DMS114 treated with DMSO at 0.1 percent for 48 hours (cell line): ENCODE results near the gene ECSCR.
"Not testable (repeated sequence)": the region's sequence is repeated elsewhere in the genome, so short reads cannot be mapped to it uniquely, and the experiment has no call there.

Experiments
- DNase-seq: peaks from one replicate; lab custom pipeline; 2025; ENCODE audit not compliant: unreplicated experiment; lab: John Stamatoyannopoulos, UW

The ECSCR gene

DNA sequence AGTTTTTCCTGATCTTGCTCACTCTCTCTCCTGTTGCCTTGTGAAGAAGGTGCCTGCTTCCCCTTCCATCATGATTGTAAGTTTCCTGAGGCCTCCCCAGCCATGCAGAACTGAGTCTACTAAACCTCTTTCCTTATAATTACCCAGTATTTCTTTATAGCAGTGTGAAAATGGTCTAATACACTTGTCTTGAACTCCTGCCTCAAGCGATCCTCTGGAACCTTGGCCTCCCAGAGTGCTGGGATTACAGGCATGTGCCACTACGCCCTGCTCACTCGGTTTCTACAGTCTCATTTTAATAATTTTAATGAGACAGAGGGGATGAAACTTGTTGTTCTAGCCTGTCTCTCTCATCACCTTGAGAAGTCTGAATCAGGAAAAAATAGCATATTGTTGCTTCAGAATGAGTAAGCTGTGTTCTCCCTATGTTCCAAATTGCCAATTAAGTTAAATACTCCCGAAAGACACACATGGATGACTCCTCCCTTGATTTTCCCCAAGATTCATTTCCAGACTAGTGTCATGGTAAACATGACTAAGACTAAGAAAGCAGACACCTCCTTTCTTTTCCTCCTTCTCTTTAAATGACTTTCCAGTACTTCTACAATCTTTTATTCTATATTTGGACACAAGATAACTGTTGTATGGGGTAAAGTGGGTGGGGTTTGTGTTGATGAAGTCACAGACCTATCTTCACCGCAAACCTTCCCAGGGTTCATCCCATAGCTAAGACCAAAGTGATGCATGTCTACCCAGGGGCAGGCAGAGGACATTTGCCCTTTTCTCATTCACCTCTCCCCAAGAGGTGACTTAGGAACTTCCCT, 15.4 kb downstream of the ECSCR start:
- DNase-seq: no peak

DNA sequence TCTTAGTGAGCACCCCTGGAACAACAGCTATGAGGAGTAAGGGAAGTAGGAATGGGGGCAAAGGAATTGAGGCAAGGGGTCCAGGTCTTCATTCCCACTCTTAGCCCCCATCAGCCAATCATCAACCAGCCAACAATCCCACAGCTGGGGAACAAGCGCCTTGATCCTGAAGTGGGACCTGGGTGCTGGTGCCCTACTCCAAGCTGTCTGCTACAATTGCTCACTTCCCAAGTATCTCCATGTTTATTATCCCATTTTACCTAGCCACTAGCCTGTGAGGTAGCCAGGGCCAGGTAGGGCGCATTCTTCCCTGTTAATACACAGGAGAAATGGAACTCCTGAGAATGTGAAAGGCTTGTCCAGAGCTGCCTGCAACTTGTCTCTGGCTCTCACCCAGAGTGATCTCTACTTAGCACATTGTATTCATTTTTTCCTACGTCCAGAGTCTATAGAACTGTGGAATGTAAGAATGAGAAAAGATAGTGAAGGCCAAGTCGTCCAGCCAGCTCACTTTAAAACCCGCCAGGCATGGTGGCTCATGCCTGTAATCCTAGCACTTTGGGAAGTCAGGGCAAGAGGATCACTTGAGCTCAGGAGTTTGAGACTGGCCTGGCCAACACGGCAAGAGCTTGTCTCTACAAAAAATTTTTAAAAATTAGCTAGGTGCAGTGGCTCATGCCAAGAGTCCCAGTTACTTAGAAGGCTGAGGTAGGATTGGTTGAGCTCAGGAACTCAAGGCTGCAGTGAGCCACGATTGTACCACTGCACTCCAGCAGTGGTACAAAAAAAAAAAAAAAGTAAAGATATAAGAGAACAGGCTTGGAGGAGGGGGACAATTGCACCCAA, 17.0 kb downstream of the ECSCR start:
- no peak for DNase-seq

DNA sequence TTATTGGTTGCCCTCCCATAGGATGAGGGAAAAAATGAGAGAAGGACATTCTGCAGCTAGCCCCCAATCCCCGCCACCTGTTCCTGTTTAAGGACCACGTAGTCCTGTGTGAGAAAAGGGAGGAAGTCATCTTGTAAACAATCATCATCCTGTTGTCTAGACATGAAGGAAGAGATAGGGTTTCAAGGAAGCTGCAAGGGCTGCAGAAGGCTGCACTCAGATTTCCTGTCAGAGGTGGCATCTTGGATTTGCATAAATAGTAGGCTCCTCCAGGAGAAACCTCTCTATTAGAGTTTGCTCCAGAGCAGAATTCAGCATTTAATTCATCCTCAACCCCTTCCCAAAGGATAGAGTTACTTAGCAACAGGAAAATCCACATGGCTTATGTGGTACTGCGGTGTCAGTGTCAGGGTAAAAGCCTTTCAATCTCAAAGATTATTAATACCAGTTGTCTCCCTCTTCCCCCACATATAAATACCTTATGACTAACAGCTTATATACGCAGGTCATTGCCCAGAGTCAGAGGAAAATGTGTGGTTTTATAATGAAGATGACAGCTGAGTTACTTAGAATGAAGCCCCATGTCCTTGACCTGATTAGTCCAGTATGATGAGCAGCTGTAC, 18.6 kb downstream of the ECSCR start:
- DNase-seq: no peak

DNA sequence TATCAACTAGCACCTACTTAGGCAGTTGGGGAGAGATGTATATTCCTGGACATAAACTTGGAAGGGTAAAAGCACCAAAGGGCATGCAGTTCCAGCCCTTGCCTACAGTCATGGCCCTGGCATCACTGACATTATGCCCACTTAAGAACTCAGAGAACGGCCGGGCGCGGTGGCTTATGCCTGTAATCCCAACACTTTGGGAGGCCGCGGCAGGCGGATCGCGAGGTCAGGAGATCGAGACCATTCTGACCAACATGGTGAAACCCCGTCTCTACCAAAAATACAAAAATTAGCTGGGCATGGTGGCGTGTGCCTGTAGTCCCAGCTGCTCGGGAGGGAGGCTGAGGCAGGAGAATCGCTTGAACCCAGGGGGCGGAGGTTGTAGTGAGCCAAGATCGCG, 22.1 kb downstream of the ECSCR start:
- DNase-seq: not testable (repeated sequence)

DNA sequence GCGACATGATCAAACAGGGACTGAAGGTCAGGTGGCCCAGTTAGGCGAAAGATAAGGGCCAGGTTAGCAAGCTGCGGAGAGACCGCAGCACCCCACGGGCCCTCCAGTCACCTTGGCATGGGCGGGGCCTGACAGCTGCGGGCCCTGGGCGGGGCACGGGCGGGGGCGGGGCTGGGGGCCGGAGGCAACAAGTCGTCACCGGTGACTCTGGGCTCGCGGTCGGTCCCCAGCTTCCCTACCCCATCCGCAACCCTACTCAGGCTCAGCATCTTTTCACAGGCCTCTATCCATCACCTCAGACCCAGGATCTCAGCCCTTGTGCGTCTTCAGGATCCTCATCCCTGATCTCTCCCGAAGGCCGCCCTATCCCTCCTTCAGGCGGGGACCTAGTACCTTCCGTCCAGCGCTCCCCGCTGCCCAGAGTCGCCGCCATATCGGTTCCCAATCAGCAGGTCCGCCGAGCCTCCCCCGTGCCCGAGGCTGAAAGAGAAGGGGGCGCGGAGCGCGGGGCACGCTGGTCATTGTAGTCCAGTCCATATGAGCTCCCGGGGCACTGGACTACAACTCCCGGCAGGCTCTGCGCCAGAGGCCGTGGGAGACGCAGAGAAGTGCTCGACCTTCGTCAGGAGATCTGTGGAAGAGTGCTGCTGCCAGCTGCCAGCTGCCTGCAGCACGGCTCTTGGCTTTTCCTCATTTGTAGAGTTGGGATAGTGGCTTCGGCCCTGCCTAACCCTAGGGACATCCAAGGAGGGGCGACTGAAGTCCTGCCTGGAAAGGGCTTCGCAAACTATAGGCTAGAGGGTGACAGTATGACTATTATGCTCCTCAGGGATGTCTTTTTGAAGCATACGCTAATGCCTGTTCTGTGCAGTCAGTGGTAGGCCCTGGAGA, 23.3 kb downstream of the ECSCR start, which contains the start of gene DNAJC18:
Gene DNAJC18, minus strand, starts transcription at position 513 of the 891 bp plus-strand sequence. Its CDS starts 80 bp downstream, at position 433.
- DNase-seq: peak; percentile 83

DNA sequence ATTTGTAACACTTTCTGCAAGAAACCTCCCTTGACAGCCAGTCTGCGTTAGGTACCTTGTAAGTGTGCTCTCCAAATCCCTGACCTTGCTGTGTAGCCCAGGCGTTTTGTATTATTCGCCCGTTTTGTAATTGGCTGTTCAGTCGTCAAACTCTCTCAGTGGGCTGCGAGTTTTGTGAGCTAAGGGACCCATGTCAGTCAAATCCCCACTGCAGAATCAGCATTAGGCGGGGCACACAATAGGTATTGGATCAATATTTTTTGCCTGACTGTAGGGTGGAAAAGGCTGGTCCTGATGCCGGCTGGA, 23.9 kb downstream of the ECSCR start:
- DNase-seq: no peak

DNA sequence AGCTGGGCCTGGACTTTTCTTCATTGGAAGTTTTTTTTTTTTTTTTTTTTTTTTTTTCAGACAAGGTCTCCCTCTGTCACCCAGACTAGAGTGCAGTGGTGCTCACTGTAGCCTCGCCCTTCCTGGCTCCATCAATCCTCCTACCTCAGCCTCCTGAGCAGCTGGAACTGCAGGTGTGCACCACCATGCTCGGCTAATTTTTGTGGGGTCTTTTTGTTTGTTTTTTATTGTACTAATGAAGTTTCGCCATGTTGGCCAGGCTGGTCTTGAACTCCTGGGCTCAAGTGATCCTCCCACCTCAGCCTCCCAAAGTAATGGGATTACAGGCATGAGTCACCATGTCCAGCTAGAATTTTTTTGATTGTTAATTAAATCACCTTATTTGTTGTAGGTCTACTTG, 26.9 kb downstream of the ECSCR start:
- no peak for DNase-seq

DNA sequence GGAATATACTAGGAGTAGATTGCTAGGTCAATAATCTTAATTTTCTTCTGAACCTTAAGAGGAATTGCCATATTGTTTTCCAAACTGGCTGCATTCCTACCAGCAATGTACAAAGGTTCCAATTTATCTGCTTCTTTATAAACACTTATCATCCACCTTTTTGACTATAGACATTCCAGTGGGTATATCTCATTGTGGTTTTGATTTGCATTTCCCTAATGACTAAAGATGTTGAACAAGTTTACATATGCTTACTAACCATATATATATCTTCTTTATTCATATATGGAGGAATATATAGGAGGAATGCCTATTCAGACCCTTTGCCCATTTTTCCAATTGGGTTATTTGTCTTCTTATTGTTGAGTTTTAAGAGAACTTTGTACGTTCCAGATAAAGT, 30.8 kb downstream of the ECSCR start:
- no peak for DNase-seq

DNA sequence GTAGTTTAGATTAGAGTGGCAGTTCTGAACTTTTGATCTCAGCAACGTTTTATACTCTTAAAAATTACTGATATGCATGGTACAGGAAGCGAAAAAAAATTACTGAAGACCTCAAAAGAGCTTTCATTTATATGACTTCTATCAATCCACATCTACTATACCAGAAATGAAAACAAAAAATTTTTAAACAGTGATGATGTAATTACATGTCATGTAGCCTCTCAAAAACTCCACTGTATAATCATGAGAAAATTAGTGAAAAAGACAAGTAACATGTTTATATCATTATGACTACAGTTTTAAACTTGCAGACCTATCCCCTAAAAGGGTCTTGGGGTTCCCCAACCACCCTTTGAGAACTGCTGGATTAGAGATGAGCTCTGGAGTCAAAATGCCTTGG, 32.5 kb downstream of the ECSCR start:
- DNase-seq: no peak

DNA sequence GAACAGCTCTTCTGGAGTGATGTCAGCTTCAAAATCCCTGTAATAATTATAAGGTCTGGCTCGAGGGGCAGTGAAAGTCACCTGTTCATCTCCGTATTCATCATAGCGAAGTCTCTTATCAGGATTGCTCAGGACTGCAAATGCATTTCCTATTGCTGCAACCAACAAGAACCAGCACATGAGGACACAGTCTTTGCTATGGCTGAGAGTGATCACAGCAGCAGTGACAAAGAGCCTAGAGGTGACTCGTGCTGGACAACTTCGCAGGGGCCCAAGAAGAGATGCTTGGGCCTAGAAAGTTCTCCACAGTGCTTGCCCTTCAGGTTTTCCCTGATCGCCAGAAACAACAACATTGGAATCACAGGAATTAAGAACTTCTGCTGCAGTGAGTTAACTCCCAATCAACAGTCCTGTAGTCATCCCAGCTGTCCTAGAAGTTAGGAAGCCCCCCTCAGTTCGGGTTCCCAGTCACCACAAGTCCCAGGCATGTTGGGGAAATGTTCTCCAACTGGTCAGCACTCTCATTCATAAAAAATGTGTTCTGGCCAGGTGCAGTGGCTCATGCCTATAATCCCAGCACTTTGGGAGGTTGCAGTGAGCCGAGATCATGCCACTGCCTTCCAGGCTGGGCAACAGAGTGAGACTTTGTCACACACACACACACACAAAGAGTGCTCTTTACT, 36.2 kb downstream of the ECSCR start:
- no peak for DNase-seq

DNA sequence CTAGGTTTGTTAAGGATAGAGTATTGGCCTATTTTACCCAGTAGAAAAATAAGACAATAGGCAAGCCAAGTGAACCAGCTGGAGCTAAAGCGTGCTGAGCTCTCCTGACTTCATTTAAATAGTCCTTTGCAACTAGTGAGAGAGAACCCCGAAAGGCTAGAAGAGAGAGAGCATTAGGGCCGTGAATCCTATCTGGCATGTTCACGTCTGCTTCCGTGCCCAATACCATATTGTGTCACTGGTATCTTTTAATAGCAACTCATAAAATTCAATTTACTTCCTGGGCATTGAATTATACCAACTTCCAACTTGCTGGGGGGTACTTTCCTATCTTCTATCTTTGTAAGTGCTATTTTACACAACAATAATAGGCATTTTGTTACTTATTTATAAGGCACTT, 37.0 kb downstream of the ECSCR start:
- no peak for DNase-seq

DNA sequence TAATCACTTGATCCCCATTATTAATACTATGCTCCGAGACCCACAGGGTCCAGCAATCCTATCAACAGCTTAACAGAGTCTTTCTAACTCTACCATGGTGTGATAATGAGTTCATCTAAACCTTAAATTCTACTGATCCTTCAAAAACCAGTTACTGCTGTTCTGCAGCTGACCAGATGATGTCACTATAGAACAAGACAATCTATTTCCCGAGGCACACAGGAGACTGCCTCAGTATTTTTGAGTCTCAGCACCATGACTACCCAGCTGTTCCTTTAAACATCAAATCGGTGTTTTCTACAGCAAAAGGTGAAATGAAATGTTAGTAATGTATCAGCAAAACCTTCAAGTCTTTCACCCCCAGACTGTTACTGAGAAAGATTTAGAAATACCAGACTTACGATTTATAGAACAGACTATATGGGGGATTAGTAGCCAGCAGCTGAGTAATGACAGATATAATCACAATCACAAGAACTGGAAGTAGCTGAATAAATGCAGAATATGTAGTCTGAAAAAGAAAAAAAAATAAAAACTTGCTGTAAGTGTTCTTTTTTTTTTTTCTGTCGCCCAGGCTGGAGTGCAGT, 40.1 kb downstream of the ECSCR start:
- peak; percentile 78 for DNase-seq

DNA sequence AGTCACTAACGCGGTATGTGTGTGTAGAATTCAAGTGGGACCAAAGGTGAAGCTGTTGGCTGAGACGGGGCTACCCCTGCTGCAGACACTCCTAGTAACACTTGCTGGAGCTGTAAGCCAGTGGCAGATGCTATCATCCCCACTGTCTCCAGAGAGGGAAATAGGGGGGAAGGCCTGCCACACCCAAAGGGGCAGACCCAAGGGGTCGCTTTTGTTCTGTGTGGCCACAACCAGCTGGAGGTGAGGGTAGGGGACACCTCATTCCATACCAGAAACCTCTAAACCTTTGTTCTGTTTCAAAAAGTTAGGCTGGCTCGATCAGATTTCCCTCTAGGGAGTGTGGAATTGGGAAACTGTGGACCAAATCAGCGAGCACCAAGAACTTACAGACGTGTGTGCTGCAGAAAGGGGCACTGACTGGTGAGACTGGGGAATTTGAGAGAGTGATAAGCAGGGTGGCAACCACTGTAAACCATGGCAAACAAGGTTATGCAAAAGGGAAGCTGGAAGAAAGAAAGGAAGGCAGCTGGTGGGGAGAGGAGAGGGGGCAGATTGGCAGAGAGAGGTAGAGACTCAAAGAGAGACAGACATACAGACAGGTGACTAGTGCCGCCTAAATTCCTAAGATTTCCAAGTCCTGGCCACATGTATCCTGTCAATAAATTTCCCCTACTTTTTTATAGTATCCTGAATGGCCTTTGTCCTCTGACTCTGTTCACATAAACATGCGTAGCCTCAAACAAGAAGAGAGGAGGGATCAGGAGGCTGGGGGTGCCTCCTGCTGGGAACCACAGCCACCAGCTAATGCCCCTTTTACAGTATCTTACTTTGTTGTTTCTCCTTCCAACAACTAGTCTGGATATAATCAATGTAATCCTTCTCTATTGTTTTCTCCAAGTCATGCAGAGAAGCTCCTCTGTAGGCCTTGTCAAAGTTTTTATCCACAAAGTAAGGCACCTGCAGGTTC, 43.0 kb downstream of the ECSCR start:
- no peak for DNase-seq

DNA sequence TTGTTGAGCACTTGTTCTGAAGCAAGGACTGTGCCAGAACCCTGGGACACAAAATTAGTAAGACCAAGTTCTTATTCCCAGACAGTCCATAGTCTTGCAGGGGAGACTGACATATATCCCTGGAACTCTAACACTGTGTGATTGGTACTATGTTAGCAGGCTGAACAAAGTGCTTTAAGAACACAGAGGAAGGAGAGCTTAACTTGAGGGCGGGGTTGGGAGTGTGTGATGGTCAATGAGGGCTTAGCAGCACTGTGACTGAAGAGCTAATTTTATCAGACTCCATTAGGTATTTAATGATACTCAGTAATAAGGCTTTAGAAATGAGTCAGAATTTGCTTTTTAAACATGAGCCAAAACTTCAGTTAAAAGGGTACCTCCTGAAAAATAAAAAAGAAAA, 43.8 kb downstream of the ECSCR start:
- no peak for DNase-seq

DNA sequence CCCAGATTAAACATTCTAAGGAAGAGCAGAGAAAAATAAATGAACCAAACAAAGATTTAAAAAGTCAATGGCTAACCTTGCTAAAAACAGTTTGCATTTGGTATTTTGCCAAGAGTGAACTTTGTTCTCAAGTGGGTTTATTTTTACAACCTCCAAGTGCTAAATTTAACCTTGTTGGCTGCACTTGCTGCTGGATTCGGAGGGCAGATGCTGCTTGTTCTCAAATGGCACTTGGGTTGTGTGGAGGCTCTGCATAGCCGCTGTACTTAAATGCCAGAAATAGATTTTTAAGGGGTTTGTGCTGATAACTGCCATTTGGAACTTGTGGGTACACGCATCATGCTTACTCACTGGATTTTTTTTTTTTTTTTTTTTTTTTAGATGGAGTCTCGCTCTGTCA, 45.3 kb downstream of the ECSCR start:
- DNase-seq: no peak

DNA sequence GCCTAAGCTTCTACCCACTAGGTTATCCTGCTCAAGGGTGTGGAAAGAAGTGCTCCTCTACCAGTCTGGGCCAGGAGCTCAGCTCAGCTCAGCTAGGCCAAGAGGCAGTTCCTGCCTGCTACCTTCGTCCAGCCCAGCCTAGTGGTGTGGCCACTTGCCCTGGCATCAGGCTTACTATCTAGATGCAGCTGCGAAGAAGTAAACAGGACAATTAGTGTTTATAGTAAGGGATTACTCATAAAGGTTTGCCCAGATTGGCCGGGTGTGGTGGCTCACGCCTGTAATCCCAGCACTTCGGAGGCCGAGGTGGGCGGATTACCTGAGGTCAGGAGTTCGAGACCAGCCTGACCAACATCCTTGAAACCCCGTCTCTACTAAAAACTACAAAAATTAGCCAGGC, 45.9 kb downstream of the ECSCR start:
- no peak for DNase-seq

DNA sequence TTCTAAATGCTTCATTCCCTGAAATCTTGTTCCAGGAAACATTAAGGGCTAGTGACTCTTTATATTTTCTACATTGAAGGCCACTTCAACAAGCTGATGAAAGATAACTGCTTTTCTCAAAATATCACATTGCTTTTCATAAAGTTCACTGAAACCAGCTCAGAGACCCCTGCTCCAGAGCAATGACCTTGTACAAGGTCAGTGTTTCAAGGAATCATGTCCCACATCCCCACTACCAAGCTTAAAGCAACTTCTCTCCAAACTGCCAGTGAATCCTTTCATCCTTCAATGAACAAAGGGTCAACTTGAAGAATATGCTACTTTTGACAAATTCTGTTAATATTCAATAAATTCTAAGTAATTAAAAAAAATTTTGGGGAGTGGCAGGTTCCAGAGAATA, 46.7 kb downstream of the ECSCR start:
- no peak for DNase-seq

DNA sequence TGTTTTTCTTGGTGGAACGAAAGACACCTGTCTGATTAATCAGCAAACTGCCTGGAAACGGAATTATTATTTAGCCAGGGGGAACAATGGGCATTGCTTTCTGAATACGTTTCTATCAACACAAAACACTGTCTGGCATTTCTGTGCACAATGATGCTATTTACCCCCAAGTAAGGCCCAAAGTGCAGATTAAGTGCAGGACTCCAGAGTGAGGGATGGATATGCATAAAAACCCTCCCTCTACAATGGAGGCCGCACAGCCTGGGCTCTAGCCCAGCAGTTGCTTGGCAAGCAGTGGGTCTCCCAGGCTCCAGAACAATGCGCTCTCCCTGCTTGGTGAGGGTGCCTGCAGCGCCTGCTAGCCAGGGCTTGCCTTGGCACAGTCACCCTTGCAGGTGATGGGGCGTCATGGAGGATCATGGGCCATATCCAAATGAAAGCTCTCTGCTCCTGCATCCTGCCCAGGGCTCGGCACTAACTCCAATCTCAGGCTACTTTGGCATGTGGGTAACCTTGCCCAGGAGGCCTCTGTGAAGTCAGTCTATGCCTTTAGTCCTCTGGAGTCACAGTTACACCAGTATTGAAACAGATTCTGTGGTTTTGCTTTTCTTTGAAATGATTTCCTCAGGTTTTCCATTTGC, 47.2 kb downstream of the ECSCR start:
- no peak for DNase-seq
